Astrocyte (in vitro differentiated cells and primary cell): ENCODE measurements around the gene SPHK1. TPM values are rescaled to one million over a fixed set of nuclear protein-coding genes. Genes with fewer than 3 reads are reported as not detected.
A peak's percentile ranks its signal among the peaks of the same experiment; 100 is the strongest.
"Not testable (repeated sequence)": the region's sequence is repeated elsewhere in the genome, so short reads cannot be mapped to it uniquely, and the experiment has no call there.

Source experiments
- DNase-seq: peaks from one replicate; pipeline ENCODE4 v3.0.0-alpha.2; 2010; ENCODE audit warnings: low read depth
- FAIRE-seq: peaks from 2 replicates; lab custom pipeline; 2011; peaks lifted over from hg19 to GRCh38; lab: Jason Lieb, UNC
- H2AFZ ChIP-seq: 2 replicates; pipeline ENCODE4 v1.6.0; 2012; ENCODE audit warnings: low read depth, low read length, inconsistent platforms
- H3K27ac ChIP-seq: 2 replicates; pipeline ENCODE4 v1.5.1; 2011; ENCODE audit warnings: low read depth, low read length, inconsistent platforms
- H3K27me3 ChIP-seq: 2 replicates; pipeline ENCODE4 v1.6.0; 2011; ENCODE audit warnings: low read length, inconsistent platforms; ENCODE audit not compliant: insufficient read depth
- H3K36me3 ChIP-seq: 2 replicates; pipeline ENCODE4 v1.5.1; 2011; ENCODE audit warnings: low read length, inconsistent platforms; ENCODE audit not compliant: insufficient read depth
- H3K4me1 ChIP-seq: 2 replicates; pipeline ENCODE4 v1.5.1; 2011; ENCODE audit warnings: low read length, inconsistent platforms; ENCODE audit not compliant: insufficient read depth
- H3K4me2 ChIP-seq: 2 replicates; pipeline ENCODE4 v1.6.0; 2012; ENCODE audit warnings: low read length, inconsistent platforms
- H3K4me3 ChIP-seq: 2 replicates; pipeline ENCODE4 v1.5.1; 2011; ENCODE audit warnings: low read depth, mild to moderate bottlenecking, low read length, inconsistent platforms; ENCODE audit not compliant: insufficient read depth
- H3K79me2 ChIP-seq: 2 replicates; pipeline ENCODE4 v1.6.0; 2012; ENCODE audit warnings: mild to moderate bottlenecking, low read length, inconsistent platforms; ENCODE audit not compliant: insufficient read depth
- H3K9ac ChIP-seq: 2 replicates; pipeline ENCODE4 v1.6.0; 2012; ENCODE audit warnings: mild to moderate bottlenecking, low read length, inconsistent platforms
- H3K9me3 ChIP-seq: 2 replicates; pipeline ENCODE4 v1.5.1; 2012; ENCODE audit warnings: low read depth, mild to moderate bottlenecking, low read length, inconsistent platforms; ENCODE audit not compliant: insufficient read depth
- H4K20me1 ChIP-seq: 2 replicates; pipeline ENCODE4 v1.6.0; 2012; ENCODE audit warnings: low read length, inconsistent platforms; ENCODE audit not compliant: insufficient read depth
- H3K27ac Mint-ChIP-seq: one replicate; pipeline ENCODE4 v1.8.0; 2021; ENCODE audit warnings: mild to moderate bottlenecking, mixed read lengths; ENCODE audit not compliant: unreplicated experiment
- H3K27me3 Mint-ChIP-seq: one replicate; pipeline ENCODE4 v1.8.0; 2021; ENCODE audit warnings: low read depth, mixed read lengths; ENCODE audit not compliant: unreplicated experiment
- H3K36me3 Mint-ChIP-seq: one replicate; pipeline ENCODE4 v1.8.0; 2021; ENCODE audit warnings: low read depth, mixed read lengths; ENCODE audit not compliant: unreplicated experiment
- H3K4me1 Mint-ChIP-seq: one replicate; pipeline ENCODE4 v1.8.0; 2021; ENCODE audit warnings: low read depth, mixed read lengths; ENCODE audit not compliant: unreplicated experiment
- H3K4me3 Mint-ChIP-seq: one replicate; pipeline ENCODE4 v1.8.0; 2021; ENCODE audit warnings: mild to moderate bottlenecking, moderate library complexity, mixed read lengths; ENCODE audit not compliant: unreplicated experiment
- H3K9me3 Mint-ChIP-seq: one replicate; pipeline ENCODE4 v1.8.0; 2021; ENCODE audit warnings: mild to moderate bottlenecking, mixed read lengths; ENCODE audit not compliant: unreplicated experiment
- EZH2 ChIP-seq: IDR thresholded peaks from 2 replicates; pipeline ENCODE4 v1.6.1; 2012; ENCODE audit warnings: mild to moderate bottlenecking, low read length, inconsistent platforms; ENCODE audit not compliant: insufficient read depth
- total RNA-seq: library from RNA; stranded (reverse); gene quantifications from 2 replicates; pipeline ENCODE4 v1.2.1, GENCODE V29; 2021
- TF ChIP-seq, protein P1 (sequence below): IDR thresholded peaks from 2 replicates; pipeline ENCODE4 v1.5.1; 2011; ENCODE audit warnings: low read depth, mild to moderate bottlenecking, inconsistent platforms, low read length, moderate library complexity; ENCODE audit not compliant: insufficient read depth

The SPHK1 gene
- total RNA-seq, 1 donor from 2014 or later, result 34.8 TPM

DNA sequence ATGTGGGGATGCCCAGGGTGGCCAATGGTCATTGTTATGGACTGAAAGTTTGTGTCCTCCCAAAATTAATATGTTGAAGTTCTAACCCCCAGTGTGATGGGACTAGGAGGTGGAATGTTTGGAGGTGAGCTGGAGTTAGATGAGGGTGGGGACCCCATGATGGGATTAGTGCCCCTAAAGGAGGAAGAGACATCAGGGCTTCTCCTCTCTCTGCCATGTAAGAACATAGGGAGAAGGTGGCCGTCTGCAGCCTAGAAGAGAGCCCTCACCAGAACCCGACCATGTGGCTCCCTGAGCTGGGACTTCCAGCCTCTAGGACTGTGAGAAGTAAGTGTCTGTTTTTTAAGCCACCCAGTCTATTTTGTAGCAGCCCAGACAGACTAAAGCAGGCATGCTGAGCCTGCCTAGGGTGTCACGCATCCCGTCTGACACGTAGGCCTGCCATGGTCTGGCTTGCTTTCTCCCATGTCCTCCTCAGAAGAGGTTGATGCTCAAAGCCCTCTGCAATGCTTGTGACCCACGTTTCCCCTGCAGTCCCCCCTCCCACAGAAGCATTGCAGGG, 26.7 kb upstream of the SPHK1 start:
- H3K9me3 ChIP-seq, result no peaks in the 10 kb centered on the region
- no peaks in the 10 kb centered on the region for H3K36me3 ChIP-seq
- peaks cover 2% of the 10 kb centered on the region for H3K36me3 Mint-ChIP-seq
- H3K4me3 Mint-ChIP-seq, result no peak overlapping the region
- H3K27ac Mint-ChIP-seq, result no peak overlapping the region
- no peaks in the 10 kb centered on the region for H3K9me3 Mint-ChIP-seq
- no peak overlapping the region for H3K4me2 ChIP-seq
- peaks cover 8% of the 10 kb centered on the region for H3K4me1 ChIP-seq
- peaks cover 4% of the 10 kb centered on the region for H3K27me3 Mint-ChIP-seq
- no peak overlapping the region for H3K27ac ChIP-seq
- no peak overlapping the region for H2AFZ ChIP-seq
- H3K4me3 ChIP-seq, result no peak overlapping the region
- H3K27me3 ChIP-seq, result no peaks in the 10 kb centered on the region
- H3K4me1 Mint-ChIP-seq, result peaks cover 4% of the 10 kb centered on the region
- no peak overlapping the region for H3K9ac ChIP-seq
- DNase-seq (no peak), FAIRE-seq (no peak)
- peaks cover 6% of the 10 kb centered on the region for H3K79me2 ChIP-seq
- TF ChIP-seq EZH2, result no peak
- TF ChIP-seq, protein P1, sequence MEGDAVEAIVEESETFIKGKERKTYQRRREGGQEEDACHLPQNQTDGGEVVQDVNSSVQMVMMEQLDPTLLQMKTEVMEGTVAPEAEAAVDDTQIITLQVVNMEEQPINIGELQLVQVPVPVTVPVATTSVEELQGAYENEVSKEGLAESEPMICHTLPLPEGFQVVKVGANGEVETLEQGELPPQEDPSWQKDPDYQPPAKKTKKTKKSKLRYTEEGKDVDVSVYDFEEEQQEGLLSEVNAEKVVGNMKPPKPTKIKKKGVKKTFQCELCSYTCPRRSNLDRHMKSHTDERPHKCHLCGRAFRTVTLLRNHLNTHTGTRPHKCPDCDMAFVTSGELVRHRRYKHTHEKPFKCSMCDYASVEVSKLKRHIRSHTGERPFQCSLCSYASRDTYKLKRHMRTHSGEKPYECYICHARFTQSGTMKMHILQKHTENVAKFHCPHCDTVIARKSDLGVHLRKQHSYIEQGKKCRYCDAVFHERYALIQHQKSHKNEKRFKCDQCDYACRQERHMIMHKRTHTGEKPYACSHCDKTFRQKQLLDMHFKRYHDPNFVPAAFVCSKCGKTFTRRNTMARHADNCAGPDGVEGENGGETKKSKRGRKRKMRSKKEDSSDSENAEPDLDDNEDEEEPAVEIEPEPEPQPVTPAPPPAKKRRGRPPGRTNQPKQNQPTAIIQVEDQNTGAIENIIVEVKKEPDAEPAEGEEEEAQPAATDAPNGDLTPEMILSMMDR, result no peak
- peaks cover 3% of the 10 kb centered on the region for H4K20me1 ChIP-seq

DNA sequence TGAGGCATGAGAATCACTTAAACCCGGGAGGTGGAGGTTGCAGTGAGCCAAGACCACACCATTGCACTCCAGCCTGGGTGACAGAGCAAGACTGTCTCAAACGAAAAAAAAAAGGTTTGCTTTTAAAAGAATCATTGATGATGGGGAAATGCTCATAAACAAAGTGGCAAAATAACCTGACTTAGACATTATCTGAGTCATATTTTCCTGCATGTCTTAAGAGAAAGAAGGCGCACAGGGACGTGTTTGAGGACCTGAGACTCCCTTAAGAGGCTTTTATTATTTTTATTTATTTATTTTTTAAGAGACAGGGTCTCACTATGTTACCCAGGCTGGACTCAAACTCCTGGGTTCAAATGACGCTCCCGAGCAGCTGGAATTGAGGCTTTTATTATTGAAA, 25.0 kb upstream of the SPHK1 start:
- FAIRE-seq (no peak), DNase-seq (no peak)
- H3K4me3 ChIP-seq, result no peak overlapping the region
- H3K79me2 ChIP-seq, result no peaks in the 10 kb centered on the region
- H3K27me3 ChIP-seq, result no peaks in the 10 kb centered on the region
- no peak overlapping the region for H3K27ac ChIP-seq
- H2AFZ ChIP-seq, result no peak overlapping the region
- H4K20me1 ChIP-seq, result no peaks in the 10 kb centered on the region
- Mint-ChIP-seq H3K4me1 (peaks cover 4% of the 10 kb centered on the region), H3K9me3 (no peaks in the 10 kb centered on the region), H3K27ac (peak overlapping the region; percentile 58), H3K4me3 (no peak overlapping the region), H3K36me3 (peaks cover 2% of the 10 kb centered on the region), H3K27me3 (peaks cover 4% of the 10 kb centered on the region)
- H3K4me2 ChIP-seq, result no peak overlapping the region
- H3K4me1 ChIP-seq, result peaks cover 5% of the 10 kb centered on the region
- H3K36me3 ChIP-seq, result no peaks in the 10 kb centered on the region
- no peak overlapping the region for H3K9ac ChIP-seq
- no peaks in the 10 kb centered on the region for H3K9me3 ChIP-seq
- TF ChIP-seq, protein P1, result no peak
- TF ChIP-seq EZH2, result no peak

DNA sequence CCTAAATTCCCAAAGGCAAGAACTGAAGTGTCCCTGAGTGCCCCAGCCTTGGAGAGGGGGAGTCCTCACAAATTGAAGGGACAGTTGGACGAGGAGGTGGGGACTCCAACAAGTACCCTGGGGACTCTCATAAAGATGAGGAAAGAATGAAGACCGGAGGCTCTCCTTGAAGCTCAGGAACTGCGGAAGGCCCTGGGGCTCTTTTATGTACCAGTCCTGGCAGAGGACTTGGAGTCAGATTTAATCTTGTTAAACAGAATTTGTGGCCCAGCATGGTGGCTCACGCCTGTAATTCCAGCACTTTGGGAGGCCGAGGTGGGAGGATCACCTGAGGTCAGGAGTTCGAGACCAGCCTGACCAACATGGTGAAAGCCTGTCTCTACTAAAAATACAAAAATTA, 24.6 kb upstream of the SPHK1 start:
- not testable (repeated sequence) for H3K9ac ChIP-seq, H4K20me1 ChIP-seq, H3K4me3 Mint-ChIP-seq, H3K27ac ChIP-seq, H3K27me3 ChIP-seq, H3K9me3 ChIP-seq, H3K4me1 ChIP-seq, H3K9me3 Mint-ChIP-seq, H3K36me3 Mint-ChIP-seq, H2AFZ ChIP-seq, H3K4me3 ChIP-seq, FAIRE-seq, H3K79me2 ChIP-seq, H3K4me1 Mint-ChIP-seq, H3K4me2 ChIP-seq, H3K27me3 Mint-ChIP-seq, H3K36me3 ChIP-seq, DNase-seq
- H3K27ac Mint-ChIP-seq, result peak overlapping the region; percentile 58
